ENCODE data around the gene UTF1.

DNA sequence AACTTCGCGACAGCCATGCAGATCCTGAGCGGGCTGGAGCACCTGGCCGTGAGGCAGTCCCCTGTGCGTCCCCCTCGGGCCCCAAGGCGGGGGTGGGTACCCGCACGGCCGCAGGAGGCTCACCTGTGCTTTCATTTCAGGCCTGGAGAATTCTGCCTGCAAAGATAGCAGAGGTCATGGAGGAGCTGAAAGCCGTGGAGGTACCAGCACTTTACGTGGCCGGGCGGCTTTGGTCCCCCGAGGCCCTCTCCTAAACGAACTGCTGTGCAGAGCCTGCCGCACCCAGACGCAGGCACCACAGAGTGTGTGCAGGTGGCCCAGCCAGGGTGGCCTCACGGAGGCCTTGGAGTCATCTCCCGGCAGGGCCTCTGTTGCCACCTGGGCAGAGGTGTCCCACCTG is 11.1 kb upstream of the UTF1 start:
- TF ChIP-seq EZH2 (IDR thresholded peaks at IDR 0.05; ENCODE audit: insufficient read depth, poor library complexity, severe bottlenecking) = no peak
- no peak for TF ChIP-seq EZH2phosphoT487 (IDR thresholded peaks at IDR 0.05; ENCODE audit: insufficient read depth, low read depth)

Measured in GM23248 (cell line).